Upper lobe of right lung (tissue), 1 donor: Measurements from ENCODE around the gene AP3S2. TPM values are rescaled to one million over a fixed set of nuclear protein-coding genes. Genes with fewer than 3 reads are reported as not detected.
"Not testable (repeated sequence)": the region's sequence is repeated elsewhere in the genome, so short reads cannot be mapped to it uniquely, and the experiment has no call there.

Experiments used
- ATAC-seq: fragments of 200-7000 bp; cut with Tn5 transposase; one replicate; pipeline ENCODE4 v1.9.1; 2020; ENCODE audit warnings: mild to moderate bottlenecking, moderate library complexity
- DNase-seq: peaks from one replicate; pipeline ENCODE4 v3.0.0-alpha.2; 2020
- H3K27ac ChIP-seq: fragments of 200-600 bp; one replicate; pipeline ENCODE4 v1.8.0; 2022
- H3K27me3 ChIP-seq: fragments of 200-600 bp; one replicate; pipeline ENCODE4 v1.8.0; 2022; ENCODE audit warnings: mild to moderate bottlenecking
- H3K36me3 ChIP-seq: fragments of 200-600 bp; one replicate; pipeline ENCODE4 v1.8.0; 2022
- H3K4me1 ChIP-seq: fragments of 200-600 bp; one replicate; pipeline ENCODE4 v1.8.0; 2022
- H3K4me3 ChIP-seq: fragments of 200-600 bp; one replicate; pipeline ENCODE4 v1.8.0; 2022; ENCODE audit warnings: mild to moderate bottlenecking
- H3K9me3 ChIP-seq: fragments of 200-600 bp; one replicate; pipeline ENCODE4 v1.8.0; 2022
- intact Hi-C: fragments of 100-400 bp; cut with DNase I; formaldehyde crosslinking; loops from one replicate; pipeline ENCODE4 v1.11.0; 2022
- total RNA-seq: library from RNA; stranded (reverse); fragmentation: NEBNext Ultra II Directional; extraction: Animal tissue kit (Norgen Biotek cat#: 25700); gene quantifications from one replicate; pipeline ENCODE4 v1.2.1, GENCODE V29; 2021
- TF ChIP-seq, protein P1 (sequence below): fragments of 200-600 bp; IDR thresholded peaks from one replicate; pipeline ENCODE4 v1.8.0; 2022; ENCODE audit warnings: antibody characterized with exemption
- donor health status: DM: no; HTN: yes; CAD: no; lungs with severe emphysema.

Gene AP3S2
- total RNA-seq, 1 donor from 2014 or later: 32.1 TPM

DNA sequence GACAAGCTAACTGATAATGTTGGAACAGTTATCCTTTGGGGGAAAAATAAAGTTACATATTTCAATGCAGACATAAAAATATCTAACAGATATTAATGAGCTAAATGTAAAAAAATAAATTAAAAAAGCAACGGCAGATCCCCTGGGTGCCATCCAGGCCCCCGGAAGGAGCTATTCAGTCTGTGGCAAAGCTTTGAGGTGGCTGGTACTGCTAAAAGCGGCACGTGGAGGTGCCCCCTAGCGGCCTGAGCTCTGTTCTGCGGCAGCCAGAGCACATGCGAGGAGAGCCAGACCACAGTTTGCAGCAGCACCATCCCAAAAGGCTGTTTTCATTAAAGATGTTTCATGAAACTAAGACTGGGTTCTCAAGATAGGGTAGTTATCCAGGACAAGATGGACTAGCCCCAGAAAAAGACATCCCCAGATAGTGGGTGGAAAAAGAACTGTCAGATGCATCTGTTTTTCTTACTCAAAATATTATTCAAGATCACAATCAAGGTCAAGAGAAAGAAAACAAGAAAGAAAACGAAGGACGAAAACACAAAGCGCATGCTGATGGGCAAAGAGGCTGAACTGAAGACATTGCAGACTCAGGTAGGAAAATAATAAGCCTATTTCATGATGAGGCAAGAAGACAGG lies 18.7 kb downstream of the AP3S2 start:
- TF ChIP-seq, protein P1, sequence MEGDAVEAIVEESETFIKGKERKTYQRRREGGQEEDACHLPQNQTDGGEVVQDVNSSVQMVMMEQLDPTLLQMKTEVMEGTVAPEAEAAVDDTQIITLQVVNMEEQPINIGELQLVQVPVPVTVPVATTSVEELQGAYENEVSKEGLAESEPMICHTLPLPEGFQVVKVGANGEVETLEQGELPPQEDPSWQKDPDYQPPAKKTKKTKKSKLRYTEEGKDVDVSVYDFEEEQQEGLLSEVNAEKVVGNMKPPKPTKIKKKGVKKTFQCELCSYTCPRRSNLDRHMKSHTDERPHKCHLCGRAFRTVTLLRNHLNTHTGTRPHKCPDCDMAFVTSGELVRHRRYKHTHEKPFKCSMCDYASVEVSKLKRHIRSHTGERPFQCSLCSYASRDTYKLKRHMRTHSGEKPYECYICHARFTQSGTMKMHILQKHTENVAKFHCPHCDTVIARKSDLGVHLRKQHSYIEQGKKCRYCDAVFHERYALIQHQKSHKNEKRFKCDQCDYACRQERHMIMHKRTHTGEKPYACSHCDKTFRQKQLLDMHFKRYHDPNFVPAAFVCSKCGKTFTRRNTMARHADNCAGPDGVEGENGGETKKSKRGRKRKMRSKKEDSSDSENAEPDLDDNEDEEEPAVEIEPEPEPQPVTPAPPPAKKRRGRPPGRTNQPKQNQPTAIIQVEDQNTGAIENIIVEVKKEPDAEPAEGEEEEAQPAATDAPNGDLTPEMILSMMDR: peak; percentile 96
- H3K4me3 ChIP-seq: no peak overlapping the region
- H3K4me1 ChIP-seq: no peaks in the 10 kb centered on the region
- DNase-seq (peak; percentile 90), ATAC-seq (peak; percentile 99)
- no peak overlapping the region for H3K27ac ChIP-seq
- H3K9me3 ChIP-seq: no peaks in the 10 kb centered on the region
- H3K36me3 ChIP-seq: peaks cover 68% of the 10 kb centered on the region
- intact Hi-C loops: loop anchor here (5.0 kb wide), 1 partner anchor 113 kb away; no protein-coding TSS in a partner anchor
- no peaks in the 10 kb centered on the region for H3K27me3 ChIP-seq

DNA sequence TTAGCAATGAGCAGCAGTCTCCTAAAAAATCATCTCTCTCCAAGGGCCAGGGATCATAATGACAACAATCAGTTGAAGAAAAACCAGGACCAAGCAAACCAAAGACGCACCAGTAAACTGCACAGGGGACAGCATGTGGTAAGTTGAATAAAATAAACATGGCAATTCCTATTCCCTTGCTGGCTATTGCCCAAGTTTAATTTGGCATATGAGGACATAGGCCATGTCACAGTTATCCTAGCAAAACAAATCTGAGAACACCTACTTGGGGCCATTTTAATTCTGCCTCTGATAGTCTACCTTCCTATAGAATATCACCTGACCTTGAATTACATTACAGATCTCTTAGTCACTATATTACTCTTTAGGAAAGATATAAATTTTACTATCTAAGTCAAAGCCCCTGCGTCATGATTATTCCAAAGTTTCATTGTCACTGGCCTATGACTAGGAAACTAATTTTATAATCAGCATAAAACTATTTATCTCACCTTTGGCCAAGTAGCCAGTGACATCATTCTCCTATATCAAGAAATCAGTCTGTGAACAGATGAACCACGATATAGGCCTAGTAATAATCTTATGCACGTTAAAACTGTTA lies 23.0 kb downstream of the AP3S2 start:
- no peak overlapping the region for H3K4me3 ChIP-seq
- no peak overlapping the region for H3K27ac ChIP-seq
- H3K9me3 ChIP-seq: no peaks in the 10 kb centered on the region
- H3K27me3 ChIP-seq: no peaks in the 10 kb centered on the region
- intact Hi-C loops: loop anchor here (5.0 kb wide), 1 partner anchor 108 kb away; no protein-coding TSS in a partner anchor
- peaks cover 44% of the 10 kb centered on the region for H3K36me3 ChIP-seq
- ATAC-seq (no peak), DNase-seq (no peak)
- H3K4me1 ChIP-seq: no peaks in the 10 kb centered on the region
- TF ChIP-seq, protein P1: no peak

DNA sequence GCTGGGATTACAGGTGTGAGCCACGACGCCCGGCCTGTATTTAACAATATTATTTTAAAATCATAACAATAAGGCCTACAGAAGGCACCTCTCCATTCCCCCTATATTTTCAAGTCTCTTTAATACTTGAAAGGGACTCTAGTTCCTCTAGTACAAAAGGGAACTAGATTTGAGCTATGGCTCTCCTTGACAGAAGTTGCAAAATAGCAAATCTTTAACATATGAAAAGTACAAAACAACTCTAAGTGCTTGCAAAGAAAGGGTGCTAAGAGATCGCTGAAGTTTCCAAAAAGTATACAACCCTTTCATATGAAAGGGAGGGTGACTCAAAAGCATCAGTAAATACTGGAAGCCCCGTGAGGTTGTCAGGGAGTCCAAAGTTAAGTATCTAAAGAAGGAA lies 23.8 kb downstream of the AP3S2 start:
- TF ChIP-seq, protein P1: no peak
- intact Hi-C loops: loop anchor here (5.0 kb wide), 1 partner anchor 108 kb away; no protein-coding TSS in a partner anchor
- peaks cover 44% of the 10 kb centered on the region for H3K36me3 ChIP-seq
- no peaks in the 10 kb centered on the region for H3K4me1 ChIP-seq
- ATAC-seq (no peak), DNase-seq (no peak)
- H3K27ac ChIP-seq: no peak overlapping the region
- no peaks in the 10 kb centered on the region for H3K9me3 ChIP-seq
- no peak overlapping the region for H3K4me3 ChIP-seq
- H3K27me3 ChIP-seq: no peaks in the 10 kb centered on the region

DNA sequence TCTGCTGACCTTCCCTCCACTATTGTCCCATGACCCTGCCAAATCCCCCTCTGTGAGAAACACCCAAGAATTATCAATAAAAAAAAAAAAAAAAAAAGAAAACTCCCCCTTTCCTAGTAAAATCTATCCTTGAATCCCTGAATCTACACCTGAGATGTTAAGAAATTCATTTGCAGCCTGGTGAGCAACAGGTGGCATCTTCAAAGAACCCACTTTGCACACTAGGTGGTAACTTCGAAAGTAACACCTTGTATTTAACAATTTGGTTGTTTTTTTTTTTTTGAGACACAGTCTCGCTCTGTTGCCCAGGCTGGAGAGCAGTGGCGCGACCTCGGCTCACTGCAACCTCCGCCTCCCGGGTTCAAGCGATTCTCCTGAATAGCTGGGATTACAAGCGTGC lies 24.3 kb downstream of the AP3S2 start:
- intact Hi-C loops, DNase-seq, H3K27ac ChIP-seq, H3K9me3 ChIP-seq, ATAC-seq, H3K4me3 ChIP-seq, H3K27me3 ChIP-seq, H3K4me1 ChIP-seq: not testable (repeated sequence)
- peaks cover 45% of the 10 kb centered on the region for H3K36me3 ChIP-seq

DNA sequence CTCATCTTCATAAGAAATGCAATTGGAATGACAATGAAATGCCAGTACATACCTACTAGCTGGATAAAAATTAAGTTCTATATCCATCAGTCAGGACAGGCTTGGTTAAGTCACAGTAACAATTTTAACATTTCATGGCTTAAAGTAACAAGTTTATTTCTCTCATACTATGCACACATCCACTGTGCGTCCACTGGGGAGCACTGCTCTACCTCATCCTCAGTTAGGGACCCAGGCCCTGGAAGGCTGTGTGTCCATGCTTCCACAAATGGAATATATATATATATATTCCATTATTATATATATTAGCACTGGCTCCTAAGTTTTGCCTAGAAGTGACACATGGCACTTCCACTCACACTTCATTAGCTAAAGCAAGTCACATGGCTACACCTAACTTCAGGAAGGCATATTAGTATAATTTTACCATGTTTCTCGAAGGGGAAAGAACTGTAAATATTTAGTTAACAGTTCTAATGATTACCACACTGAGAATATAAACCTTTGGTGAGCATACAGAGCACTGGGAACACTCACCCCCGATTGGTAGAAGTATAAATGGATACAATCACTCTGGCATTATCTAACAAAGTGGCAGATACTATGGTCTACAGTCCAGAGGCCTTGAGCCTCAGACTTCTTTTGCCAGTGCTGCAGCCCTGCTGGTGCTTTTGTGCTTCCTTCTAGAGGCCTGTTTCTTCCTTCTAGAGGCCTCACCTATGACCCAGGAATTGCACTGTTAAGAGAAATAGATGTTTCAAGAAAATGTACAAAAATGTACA lies 28.6 kb downstream of the AP3S2 start:
- Histone ChIP-seq H3K9me3 (no peaks in the 10 kb centered on the region), H3K4me1 (no peaks in the 10 kb centered on the region), H3K27ac (no peak overlapping the region), H3K36me3 (peaks cover 58% of the 10 kb centered on the region), H3K27me3 (no peaks in the 10 kb centered on the region), H3K4me3 (no peak overlapping the region)
- intact Hi-C loops: no loop called here
- ATAC-seq: no peak
- DNase-seq: no peak
- TF ChIP-seq, protein P1: no peak

DNA sequence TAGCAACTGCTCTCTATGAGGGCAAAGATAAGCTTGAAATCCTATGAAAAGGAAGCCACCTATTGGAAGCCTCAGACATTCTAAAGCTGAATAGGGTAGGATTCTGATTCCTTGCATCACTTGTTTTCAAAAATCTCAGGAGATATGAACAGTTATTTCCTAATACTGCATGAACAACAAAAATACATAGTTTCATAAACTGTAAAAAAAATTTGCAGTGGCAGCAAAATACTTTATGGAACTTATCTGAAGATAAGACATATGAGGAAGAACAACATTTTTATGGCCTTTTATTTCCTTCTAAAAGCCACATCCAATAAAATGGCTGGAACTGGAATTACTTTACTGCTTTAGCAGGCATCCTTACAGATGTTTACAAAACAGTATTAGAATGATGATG lies 29.9 kb downstream of the AP3S2 start:
- intact Hi-C loops: no loop called here
- DNase-seq (no peak), ATAC-seq (no peak)
- Histone ChIP-seq H3K27ac (no peak overlapping the region), H3K4me1 (no peaks in the 10 kb centered on the region), H3K27me3 (no peaks in the 10 kb centered on the region), H3K9me3 (no peaks in the 10 kb centered on the region), H3K36me3 (peaks cover 63% of the 10 kb centered on the region), H3K4me3 (no peak overlapping the region)
- TF ChIP-seq, protein P1: no peak
